GM21423 (cell line): Measurements from ENCODE around the gene SEMA3C.

Experiments used
- ATAC-seq: cut with Tn5 transposase; IDR thresholded peaks from one replicate; pipeline ENCODE4 v1.9.1; 2021; ENCODE audit warnings: mild to moderate bottlenecking, moderate library complexity; ENCODE audit not compliant: unreplicated experiment

The SEMA3C gene

GRCh38 chr7:80752954-80753690 is 165.7 kb downstream of the SEMA3C start:
- ATAC-seq = no peak

- ATAC-seq = no peak
These were observed 169.6 kb downstream of the SEMA3C start for GRCh38 chr7:80749270-80749669.

GRCh38 chr7:80748363-80749042 is 170.3 kb downstream of the SEMA3C start:
- no peak for ATAC-seq

GRCh38 chr7:80740778-80741545 is 177.9 kb downstream of the SEMA3C start:
- no peak for ATAC-seq

- ATAC-seq = no peak
These were observed 182.3 kb downstream of the SEMA3C start for GRCh38 chr7:80736371-80737125.

GRCh38 chr7:80735330-80735729 is 183.5 kb downstream of the SEMA3C start:
- no peak for ATAC-seq

- no peak for ATAC-seq
These were observed 184.8 kb downstream of the SEMA3C start for GRCh38 chr7:80734011-80734410.

- ATAC-seq = no peak
These were observed 185.4 kb downstream of the SEMA3C start for GRCh38 chr7:80733333-80733915.

GRCh38 chr7:80732630-80733029 is 186.2 kb downstream of the SEMA3C start:
- ATAC-seq = no peak

GRCh38 chr7:80731281-80731680 is 187.6 kb downstream of the SEMA3C start:
- ATAC-seq = no peak

GRCh38 chr7:80729591-80730320 is 189.1 kb downstream of the SEMA3C start:
- no peak for ATAC-seq

GRCh38 chr7:80726666-80727065 is 192.2 kb downstream of the SEMA3C start:
- ATAC-seq = no peak

- ATAC-seq = no peak
These were observed 193.7 kb downstream of the SEMA3C start for GRCh38 chr7:80725181-80725611.

- ATAC-seq = no peak
These were observed 194.5 kb downstream of the SEMA3C start for GRCh38 chr7:80724249-80724871.

- no peak for ATAC-seq
These were observed 196.1 kb downstream of the SEMA3C start for GRCh38 chr7:80722616-80723195.

GRCh38 chr7:80721883-80722615 is 196.8 kb downstream of the SEMA3C start:
- no peak for ATAC-seq

- no peak for ATAC-seq
These were observed 198.7 kb downstream of the SEMA3C start for GRCh38 chr7:80720146-80720545.

GRCh38 chr7:80719261-80719660 is 199.6 kb downstream of the SEMA3C start:
- no peak for ATAC-seq
